Measurements from ENCODE around the gene RGS12.
"Not testable (repeated sequence)": the region's sequence is repeated elsewhere in the genome, so short reads cannot be mapped to it uniquely, and the experiment has no call there.

The RGS12 gene

DNA sequence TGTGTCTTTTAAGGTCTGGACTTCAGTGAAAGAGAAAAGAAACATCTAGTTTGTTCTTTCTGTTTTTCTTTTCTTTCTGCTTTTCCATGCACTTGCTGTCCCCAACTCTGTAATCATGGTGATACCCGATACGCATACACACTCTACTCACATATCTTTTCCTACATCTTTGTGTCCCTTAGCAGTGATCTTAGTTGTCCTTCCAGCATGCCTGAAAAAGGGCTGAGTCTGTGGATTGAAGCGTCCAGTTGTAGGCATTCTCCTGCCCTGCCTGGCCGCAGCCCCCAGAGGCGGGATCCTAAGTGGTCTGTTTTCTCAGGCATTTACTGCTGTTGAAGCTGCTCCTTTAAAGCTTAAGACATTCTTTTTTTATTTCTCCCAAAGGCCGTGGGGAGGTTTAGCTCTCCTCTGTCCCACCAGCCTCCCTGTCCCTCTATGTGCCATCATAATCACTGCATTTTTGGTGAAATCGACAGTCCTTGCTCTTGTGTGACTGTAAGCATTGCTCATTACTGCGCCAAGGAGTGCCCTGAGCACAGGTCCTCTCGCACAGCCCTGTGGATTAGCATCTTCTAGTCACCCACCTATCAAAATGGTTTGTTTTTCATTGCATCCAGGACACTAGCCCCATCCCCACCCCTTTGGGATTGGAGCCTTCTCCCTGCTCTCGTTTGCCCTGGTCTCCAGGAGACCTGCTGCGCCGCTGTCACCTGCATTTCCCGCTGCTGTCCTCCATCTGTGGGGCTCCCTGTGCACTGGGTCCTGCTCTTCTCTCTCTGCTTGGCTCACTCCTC is 4.4 kb downstream of the RGS12 start:
- TF ChIP-seq ZFX (IDR thresholded peaks at IDR 0.05): no peak
- no peak for TF ChIP-seq CTCF (conservative IDR thresholded peaks at IDR 0.05)
- no peak overlapping the region for H3K27ac ChIP-seq

DNA sequence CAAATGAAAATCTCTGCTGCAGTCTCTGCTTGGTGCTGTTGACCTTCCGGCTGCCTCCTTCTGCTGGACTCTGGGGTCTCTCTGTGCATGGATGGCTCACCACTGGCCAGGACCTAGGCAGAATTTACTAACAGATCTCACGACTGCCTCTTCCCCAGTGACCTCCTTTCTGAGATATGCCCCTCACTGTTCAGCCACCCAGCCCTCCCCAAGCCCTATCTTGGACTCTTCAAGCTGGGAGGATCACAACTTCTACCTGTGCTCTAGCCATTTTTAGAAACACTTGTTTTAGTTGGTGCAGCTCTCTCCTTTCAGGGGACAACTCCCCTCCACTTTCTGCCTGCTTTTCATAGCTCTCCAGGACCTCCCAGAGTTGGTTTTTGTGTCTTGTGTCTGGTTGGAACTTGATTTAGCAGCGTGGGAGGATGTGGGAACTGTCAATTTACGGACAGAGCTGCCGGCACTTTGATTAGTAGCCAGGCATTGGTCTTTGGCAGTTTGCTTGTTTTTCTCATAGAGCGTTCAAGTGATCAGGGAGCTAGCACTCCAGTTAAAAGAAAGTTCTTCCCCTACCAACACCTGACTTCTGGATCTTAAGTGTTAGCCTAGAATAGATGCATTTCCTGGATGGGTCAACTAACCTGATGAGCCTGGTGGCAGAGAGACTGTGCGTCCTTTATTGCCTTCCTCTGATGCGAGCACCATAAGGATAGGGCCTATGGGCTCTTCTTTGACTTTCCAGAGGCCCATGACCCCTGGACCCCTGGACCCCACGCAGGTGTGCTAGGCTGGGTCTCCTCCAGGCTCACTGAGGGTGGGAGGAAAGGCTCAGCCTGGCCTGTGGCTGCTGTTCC is 6.5 kb downstream of the RGS12 start:
- H3K27ac ChIP-seq: no peak overlapping the region
- TF ChIP-seq CTCF (conservative IDR thresholded peaks at IDR 0.05): no peak
- TF ChIP-seq ZFX (IDR thresholded peaks at IDR 0.05): no peak

DNA sequence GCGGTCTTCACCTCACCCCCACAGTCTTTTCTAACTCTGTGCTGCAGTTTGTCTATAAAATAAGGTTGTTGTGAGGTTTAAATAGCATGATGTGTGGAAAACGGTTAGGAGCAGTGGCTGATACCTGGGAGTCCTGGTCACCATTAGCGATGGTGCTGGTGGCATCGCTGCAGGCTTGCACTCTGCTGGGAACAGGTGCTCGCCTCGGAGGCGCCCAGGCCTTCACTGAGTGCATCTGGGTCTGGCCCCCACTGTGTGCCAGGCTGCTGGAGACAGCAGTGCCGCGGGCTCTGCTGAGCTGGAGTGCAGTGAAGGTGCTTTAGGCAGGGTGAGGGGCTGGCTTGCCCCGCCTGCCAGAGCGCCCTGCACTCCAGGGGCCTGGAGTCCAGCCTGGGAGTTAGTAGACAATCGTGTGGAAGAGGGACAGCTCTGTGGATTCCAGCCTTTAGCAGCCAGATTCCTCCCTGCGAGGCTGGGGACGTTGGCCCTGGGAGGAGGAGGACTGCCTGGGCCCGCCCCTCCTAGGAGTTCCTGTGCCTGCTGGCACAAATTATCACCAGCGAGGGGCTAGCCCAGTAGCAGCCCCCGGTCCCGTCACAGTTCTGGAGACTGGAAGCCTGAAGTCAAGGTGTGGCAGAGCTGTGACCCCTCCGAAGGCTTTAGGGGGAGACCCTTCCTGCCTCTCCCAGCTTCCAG is 7.3 kb downstream of the RGS12 start:
- no peak for TF ChIP-seq CTCF (conservative IDR thresholded peaks at IDR 0.05)
- no peak for TF ChIP-seq ZFX (IDR thresholded peaks at IDR 0.05)
- H3K27ac ChIP-seq: no peak overlapping the region

DNA sequence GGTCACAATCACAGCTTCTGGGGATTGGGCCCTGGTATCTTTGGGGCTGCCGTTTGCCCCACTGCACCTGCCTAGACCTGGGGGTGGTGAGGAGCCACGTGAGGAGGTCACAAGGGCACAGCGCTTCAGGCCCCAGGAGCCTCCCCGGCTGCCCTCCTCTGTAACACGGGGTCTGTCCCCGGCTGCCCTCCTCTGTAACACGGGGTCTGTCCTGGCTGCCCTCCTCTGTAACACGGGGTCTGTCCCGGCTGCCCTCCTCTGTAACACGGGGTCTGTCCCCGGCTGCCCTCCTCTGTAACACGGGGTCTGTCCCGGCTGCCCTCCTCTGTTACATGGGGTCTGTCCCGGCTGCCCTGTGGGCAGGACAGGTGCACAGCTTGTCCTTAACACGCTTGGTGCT is 8.1 kb downstream of the RGS12 start:
- not testable (repeated sequence) for H3K27ac ChIP-seq

DNA sequence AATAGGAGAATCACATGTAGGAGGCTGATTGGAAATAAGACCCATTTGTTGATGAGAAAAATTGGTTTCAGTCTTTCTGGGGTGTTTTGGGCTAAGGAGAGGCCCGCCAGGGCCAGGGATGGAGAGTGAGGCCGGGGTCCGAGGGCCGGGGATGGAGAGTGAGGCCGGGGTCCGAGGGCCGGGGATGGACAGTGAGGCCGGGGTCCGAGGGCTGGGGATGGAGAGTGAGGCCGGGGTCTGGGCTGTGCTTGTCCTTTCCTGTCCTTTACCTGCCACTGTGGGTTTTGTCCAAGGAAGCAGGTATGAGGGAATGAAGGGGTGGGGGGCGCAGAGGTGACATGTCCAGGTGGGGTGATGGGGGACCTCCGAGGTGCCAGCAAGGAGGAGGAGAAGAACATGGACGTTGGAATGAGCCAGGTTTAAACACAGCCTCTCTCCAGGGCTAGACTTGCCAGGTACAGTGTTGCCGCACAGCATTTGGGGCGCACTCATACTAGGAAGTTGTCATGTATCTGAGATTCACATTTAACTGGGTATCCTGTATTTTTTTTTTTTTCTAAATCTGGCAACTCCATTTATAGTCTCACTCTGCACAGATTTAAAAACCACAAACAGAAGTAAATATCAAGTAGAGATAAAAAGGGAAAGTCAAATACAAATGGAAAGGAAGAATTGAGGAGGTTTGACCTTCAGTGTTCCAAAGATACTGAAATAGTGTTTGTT is 8.8 kb downstream of the RGS12 start:
- no peak overlapping the region for H3K27ac ChIP-seq
- TF ChIP-seq ZFX (IDR thresholded peaks at IDR 0.05): no peak
- no peak for TF ChIP-seq CTCF (conservative IDR thresholded peaks at IDR 0.05)

GRCh38 chr4:3302173-3302785 is 9.5 kb downstream of the RGS12 start:
- TF ChIP-seq CTCF (conservative IDR thresholded peaks at IDR 0.05) (no peak), ZFX (IDR thresholded peaks at IDR 0.05) (no peak)

More at GRCh38 chr4:3302173-3302785, 9.5 kb downstream of the RGS12 start:
- no peak overlapping the region for H3K27ac ChIP-seq

Data from C4-2B (cell line).